Astrocyte of the cerebellum (primary cell): ENCODE results near the gene MCM7.

ENCODE experiments used
- DNase-seq: peaks from one replicate; pipeline ENCODE4 v3.0.0-alpha.2; 2011; ENCODE audit warnings: low read depth
- H3K4me3 ChIP-seq: 2 replicates; pipeline ENCODE4 v1.5.1; 2011; ENCODE audit warnings: mild to moderate bottlenecking, low read depth, low read length, moderate library complexity
- CTCF ChIP-seq: IDR thresholded peaks from 2 replicates; pipeline ENCODE4 v1.5.1; 2012; ENCODE audit warnings: low read length, low read depth, moderate library complexity, mild to moderate bottlenecking; ENCODE audit errors: missing control alignments
- in situ Hi-C: cut with HindIII; loops from 2 replicates; pipeline ENCODE4 v1.10.0; 2017; ENCODE audit warnings: low sequenced_read_pairs

Gene MCM7

GRCh38 chr7:100048680-100049079 is 52.5 kb downstream of the MCM7 start:
- H3K4me3 ChIP-seq = no peak overlapping the region
- TF ChIP-seq CTCF = no peak
- in situ Hi-C loops = no loop called here
- no peak for DNase-seq

- no peak for DNase-seq
- no peak for TF ChIP-seq CTCF
- H3K4me3 ChIP-seq = no peak overlapping the region
- in situ Hi-C loops = no loop called here
These were observed 56.5 kb downstream of the MCM7 start for GRCh38 chr7:100044718-100045117.
